ENCODE results near the gene BTBD9.

DNA sequence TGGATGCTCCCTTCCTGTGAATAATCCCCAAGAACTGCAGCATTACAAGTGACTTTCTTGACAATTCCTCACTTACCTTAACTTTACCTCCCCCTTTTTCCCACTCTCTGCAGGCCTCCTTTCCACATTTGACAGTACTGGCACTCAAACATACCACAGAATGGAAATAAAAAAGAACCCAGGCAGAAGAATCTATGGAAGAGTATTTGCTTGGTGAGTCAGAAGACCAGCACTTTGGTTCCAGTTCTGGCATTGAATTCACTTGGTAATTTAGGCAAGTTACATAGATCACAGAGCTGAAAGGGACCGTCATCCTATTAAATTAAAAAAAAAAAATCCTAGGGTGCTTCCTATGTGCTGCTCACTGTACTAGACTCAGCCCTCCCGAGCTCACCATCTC, 55.0 kb downstream of the BTBD9 start:
- TF ChIP-seq RARB (CRISPR knock-in tag; IDR thresholded peaks at IDR 0.05): no peak
- TF ChIP-seq ESRRG (CRISPR knock-in tag; IDR thresholded peaks at IDR 0.05): no peak
- no peak for TF ChIP-seq OSR1 (CRISPR knock-in tag; IDR thresholded peaks at IDR 0.05)
- TF ChIP-seq, protein P1, sequence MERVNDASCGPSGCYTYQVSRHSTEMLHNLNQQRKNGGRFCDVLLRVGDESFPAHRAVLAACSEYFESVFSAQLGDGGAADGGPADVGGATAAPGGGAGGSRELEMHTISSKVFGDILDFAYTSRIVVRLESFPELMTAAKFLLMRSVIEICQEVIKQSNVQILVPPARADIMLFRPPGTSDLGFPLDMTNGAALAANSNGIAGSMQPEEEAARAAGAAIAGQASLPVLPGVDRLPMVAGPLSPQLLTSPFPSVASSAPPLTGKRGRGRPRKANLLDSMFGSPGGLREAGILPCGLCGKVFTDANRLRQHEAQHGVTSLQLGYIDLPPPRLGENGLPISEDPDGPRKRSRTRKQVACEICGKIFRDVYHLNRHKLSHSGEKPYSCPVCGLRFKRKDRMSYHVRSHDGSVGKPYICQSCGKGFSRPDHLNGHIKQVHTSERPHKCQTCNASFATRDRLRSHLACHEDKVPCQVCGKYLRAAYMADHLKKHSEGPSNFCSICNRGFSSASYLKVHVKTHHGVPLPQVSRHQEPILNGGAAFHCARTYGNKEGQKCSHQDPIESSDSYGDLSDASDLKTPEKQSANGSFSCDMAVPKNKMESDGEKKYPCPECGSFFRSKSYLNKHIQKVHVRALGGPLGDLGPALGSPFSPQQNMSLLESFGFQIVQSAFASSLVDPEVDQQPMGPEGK (CRISPR knock-in tag; IDR thresholded peaks at IDR 0.05; ENCODE audit: borderline replicate concordance): no peak
- TF ChIP-seq, protein P2, sequence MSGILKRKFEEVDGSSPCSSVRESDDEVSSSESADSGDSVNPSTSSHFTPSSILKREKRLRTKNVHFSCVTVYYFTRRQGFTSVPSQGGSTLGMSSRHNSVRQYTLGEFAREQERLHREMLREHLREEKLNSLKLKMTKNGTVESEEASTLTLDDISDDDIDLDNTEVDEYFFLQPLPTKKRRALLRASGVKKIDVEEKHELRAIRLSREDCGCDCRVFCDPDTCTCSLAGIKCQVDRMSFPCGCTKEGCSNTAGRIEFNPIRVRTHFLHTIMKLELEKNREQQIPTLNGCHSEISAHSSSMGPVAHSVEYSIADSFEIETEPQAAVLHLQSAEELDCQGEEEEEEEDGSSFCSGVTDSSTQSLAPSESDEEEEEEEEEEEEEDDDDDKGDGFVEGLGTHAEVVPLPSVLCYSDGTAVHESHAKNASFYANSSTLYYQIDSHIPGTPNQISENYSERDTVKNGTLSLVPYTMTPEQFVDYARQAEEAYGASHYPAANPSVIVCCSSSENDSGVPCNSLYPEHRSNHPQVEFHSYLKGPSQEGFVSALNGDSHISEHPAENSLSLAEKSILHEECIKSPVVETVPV (CRISPR knock-in tag; IDR thresholded peaks at IDR 0.05): no peak
- no peak for TF ChIP-seq TOX (CRISPR knock-in tag; IDR thresholded peaks at IDR 0.05; ENCODE audit: borderline replicate concordance)
- TF ChIP-seq ZNF70 (CRISPR knock-in tag; IDR thresholded peaks at IDR 0.05): no peak
- TF ChIP-seq, protein P3, sequence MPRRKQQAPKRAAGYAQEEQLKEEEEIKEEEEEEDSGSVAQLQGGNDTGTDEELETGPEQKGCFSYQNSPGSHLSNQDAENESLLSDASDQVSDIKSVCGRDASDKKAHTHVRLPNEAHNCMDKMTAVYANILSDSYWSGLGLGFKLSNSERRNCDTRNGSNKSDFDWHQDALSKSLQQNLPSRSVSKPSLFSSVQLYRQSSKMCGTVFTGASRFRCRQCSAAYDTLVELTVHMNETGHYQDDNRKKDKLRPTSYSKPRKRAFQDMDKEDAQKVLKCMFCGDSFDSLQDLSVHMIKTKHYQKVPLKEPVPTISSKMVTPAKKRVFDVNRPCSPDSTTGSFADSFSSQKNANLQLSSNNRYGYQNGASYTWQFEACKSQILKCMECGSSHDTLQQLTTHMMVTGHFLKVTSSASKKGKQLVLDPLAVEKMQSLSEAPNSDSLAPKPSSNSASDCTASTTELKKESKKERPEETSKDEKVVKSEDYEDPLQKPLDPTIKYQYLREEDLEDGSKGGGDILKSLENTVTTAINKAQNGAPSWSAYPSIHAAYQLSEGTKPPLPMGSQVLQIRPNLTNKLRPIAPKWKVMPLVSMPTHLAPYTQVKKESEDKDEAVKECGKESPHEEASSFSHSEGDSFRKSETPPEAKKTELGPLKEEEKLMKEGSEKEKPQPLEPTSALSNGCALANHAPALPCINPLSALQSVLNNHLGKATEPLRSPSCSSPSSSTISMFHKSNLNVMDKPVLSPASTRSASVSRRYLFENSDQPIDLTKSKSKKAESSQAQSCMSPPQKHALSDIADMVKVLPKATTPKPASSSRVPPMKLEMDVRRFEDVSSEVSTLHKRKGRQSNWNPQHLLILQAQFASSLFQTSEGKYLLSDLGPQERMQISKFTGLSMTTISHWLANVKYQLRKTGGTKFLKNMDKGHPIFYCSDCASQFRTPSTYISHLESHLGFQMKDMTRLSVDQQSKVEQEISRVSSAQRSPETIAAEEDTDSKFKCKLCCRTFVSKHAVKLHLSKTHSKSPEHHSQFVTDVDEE (CRISPR knock-in tag; IDR thresholded peaks at IDR 0.05): no peak
- no peak for TF ChIP-seq PPARA (CRISPR knock-in tag; IDR thresholded peaks at IDR 0.05; ENCODE audit: borderline replicate concordance)
- TF ChIP-seq ZNF565 (CRISPR knock-in tag; conservative IDR thresholded peaks at IDR 0.05; ENCODE audit: low read depth): no peak
- TF ChIP-seq SNAI2 (CRISPR knock-in tag; IDR thresholded peaks at IDR 0.05): no peak
